ENCODE measurements around the gene CMSS1.

The CMSS1 gene

DNA sequence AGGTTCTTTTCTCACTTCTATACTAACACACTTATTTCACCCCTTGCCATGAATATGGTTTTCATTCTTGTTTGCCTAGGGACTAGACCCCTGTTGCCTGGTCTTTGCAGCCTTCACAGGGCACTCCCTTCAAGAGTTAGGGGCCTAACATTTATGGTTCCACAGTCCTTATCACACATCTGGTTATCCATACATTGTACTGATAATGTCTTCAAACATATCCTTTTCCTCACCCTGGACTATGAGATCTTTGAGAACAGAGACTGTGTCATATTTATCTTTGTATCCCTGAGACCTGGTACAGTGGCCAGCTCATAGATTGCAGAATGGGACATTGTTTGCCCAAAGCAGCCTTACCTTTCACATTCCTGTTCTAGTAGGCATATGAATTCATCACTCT, 106.2 kb downstream of the CMSS1 start:
- ChIA-PET CTCF (interaction anchor here (0.6 to 1.6 kb wide), 2 partner anchors 15 kb away, joined by 3 read pairs; no protein-coding TSS in a partner anchor), POLR2A (no interaction called here)
- DNase-seq (ENCODE audit: extremely low spot score) = no peak
- TF ChIP-seq, protein P1, sequence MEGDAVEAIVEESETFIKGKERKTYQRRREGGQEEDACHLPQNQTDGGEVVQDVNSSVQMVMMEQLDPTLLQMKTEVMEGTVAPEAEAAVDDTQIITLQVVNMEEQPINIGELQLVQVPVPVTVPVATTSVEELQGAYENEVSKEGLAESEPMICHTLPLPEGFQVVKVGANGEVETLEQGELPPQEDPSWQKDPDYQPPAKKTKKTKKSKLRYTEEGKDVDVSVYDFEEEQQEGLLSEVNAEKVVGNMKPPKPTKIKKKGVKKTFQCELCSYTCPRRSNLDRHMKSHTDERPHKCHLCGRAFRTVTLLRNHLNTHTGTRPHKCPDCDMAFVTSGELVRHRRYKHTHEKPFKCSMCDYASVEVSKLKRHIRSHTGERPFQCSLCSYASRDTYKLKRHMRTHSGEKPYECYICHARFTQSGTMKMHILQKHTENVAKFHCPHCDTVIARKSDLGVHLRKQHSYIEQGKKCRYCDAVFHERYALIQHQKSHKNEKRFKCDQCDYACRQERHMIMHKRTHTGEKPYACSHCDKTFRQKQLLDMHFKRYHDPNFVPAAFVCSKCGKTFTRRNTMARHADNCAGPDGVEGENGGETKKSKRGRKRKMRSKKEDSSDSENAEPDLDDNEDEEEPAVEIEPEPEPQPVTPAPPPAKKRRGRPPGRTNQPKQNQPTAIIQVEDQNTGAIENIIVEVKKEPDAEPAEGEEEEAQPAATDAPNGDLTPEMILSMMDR (IDR thresholded peaks at IDR 0.05; ENCODE audit: control extremely low read depth, extremely low read depth, low read depth, missing control alignments) = no peak

DNA sequence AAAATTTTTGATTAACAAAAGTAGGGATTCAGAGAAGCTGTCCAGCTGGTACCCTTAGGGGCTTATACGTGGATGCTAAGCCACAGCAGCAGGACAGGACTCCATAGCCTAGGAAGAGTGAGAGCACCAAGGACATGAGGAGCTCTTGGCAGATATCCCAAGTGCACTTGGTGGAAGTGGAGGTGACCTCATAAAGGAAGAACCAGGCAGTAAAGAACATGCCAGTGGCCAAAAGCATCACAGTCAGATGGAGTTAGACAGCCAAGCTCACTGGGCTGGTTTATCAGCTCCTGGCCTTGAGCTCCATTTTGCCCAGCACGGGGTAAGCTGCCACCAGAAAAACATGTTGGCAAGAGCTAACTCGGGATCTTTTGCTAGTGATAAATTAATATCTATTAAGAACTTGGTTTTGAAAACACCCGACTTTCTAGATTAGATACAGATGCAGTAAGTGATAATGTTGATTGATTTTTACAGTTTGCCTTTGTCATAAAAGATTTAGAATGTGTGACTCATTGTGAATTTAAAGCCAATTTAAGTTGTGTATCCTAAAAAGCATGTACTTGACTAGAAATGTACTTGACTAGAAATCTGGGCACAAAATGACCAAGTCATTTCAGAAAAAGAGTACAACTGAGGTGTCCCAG, 108.0 kb downstream of the CMSS1 start:
- POLR2A ChIA-PET = no interaction called here
- CTCF ChIA-PET = interaction anchor here (0.8 to 2.2 kb wide), 2 partner anchors 9 to 11 kb away, joined by 3 to 7 read pairs; no protein-coding TSS in a partner anchor
- no peak for DNase-seq (ENCODE audit: extremely low spot score)
- TF ChIP-seq, protein P1 (IDR thresholded peaks at IDR 0.05; ENCODE audit: control extremely low read depth, extremely low read depth, low read depth, missing control alignments) = no peak

DNA sequence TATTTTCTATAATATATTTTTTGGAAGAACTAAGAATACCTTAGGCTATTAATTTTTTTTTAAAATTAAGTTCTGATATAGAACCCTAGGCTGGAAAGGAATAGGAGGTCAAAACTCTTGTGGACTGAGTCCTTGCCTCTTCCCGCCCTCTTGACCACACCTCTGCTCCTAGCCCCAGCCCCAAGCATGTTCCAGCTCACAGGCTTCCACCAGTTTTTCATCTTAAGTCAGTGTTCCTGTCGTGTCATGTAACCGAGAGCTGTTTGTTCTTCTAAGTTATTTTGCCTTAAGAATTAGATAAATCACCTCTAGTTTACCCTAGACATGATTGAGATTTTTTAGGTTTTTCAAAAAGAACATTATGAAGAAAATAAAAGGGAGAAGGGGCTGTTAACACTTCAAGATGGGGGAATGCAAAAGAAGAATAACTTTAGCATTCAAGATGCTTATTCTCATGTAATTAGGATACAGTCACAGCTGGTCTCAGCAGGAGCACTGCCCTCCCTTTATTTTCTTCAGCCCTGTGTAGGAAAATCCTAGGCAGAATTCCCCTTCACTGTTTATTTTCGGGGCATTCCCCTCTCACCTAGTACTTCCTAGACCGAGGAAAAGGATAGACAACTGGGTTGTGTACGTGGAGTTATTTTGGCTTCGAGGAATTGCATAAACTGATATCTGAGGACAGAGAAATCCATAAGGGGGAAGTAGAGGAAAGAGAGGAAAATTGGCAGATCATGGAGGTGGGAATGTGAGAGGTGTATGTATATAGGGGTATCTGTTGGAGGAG, 110.2 kb downstream of the CMSS1 start:
- POLR2A ChIA-PET = no interaction called here
- CTCF ChIA-PET = interaction anchor here (0.9 to 1.5 kb wide), 4 partner anchors 9 to 25 kb away, joined by 3 read pairs; no protein-coding TSS in a partner anchor
- TF ChIP-seq, protein P1 (IDR thresholded peaks at IDR 0.05; ENCODE audit: control extremely low read depth, extremely low read depth, low read depth, missing control alignments) = no peak
- DNase-seq (ENCODE audit: extremely low spot score) = no peak

DNA sequence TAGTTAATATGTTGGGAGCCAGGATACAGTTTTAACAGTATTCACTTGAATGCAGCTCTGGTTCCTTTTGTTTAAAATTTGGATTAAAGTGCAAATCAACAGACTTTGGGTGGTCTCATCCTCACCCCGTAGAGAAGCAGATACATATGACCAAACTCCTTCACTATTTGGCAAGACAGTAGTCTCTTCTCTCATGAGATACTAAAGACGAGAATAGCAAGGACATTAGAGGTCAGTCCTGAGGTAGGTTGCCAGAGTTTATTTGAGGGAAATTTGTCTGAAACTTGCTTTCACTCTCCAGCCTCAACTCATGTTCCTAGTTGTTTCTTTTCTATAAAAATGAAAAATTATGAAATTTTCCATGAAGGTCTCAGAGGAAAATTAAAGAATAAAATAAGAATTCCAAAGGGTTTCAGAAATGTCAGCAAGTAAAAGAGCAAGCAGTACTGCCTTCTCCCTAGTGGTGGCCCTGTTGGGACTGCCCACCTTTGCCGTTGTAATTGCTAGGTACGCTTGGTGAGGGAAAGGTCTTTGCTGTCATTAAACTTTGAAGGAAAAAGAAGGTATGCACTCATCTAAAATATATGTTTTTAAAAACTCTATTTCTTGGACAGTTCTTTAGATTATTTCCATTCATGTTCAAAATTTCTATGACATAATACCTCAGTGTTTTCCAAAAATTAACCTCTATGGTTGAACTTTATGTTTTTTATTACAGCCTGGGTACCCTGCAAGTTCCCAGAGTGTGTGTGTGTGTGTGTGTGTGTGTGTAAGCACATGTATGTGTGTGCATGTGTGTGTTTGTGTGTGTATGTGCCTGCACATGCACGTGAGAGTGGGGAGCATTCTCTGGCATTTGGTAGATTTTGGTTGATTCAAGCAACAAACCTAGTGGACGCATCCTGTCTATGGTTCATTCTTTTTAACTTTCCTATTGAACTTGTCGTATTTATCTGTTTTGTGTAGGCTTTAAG, 111.4 kb downstream of the CMSS1 start:
- ChIA-PET CTCF (interaction anchor here (0.7 to 1.5 kb wide), 4 partner anchors 8 to 24 kb away, joined by 3 read pairs; no protein-coding TSS in a partner anchor), POLR2A (no interaction called here)
- TF ChIP-seq, protein P1 (IDR thresholded peaks at IDR 0.05; ENCODE audit: control extremely low read depth, extremely low read depth, low read depth, missing control alignments) = no peak
- DNase-seq (ENCODE audit: extremely low spot score) = no peak

DNA sequence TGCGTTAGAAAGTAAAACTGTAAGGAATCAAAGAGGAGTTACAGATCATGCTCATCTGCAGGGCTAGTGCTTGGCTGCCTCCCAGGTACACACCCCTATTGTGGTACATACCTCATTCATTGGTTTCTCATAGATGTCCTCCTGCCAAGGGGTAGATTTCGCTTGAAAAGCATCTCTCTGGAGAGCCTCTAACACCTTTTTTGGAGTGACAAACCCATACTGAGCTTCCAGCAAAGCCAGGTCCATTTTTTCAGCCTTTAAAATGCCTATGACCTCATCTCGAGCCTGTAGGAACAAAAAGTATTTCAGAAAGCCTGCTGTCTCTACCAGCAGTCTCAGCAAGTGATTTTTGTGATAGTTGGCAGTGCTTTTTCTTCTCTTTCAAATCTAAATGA, 112.1 kb downstream of the CMSS1 start:
- ChIA-PET POLR2A (no interaction called here), CTCF (no interaction called here)

More for the DNA sequence above, 112.1 kb downstream of the CMSS1 start:
- TF ChIP-seq, protein P1 (IDR thresholded peaks at IDR 0.05; ENCODE audit: control extremely low read depth, extremely low read depth, low read depth, missing control alignments) = no peak
- DNase-seq (ENCODE audit: extremely low spot score) = no peak
